Lower lobe of right lung (tissue), 2 donors: ENCODE measurements around the gene VENTX. TPM values are rescaled to one million over a fixed set of nuclear protein-coding genes. Genes with fewer than 3 reads are reported as not detected.
A peak's percentile ranks its signal among the peaks of the same experiment; 100 is the strongest.

Experiments used
- ATAC-seq, 2 donors: fragments of 200-7000 bp; cut with Tn5 transposase; one replicate each; pipeline ENCODE4 v1.9.1; 2020 to 2022; ENCODE audit warnings: mild to moderate bottlenecking in 2 of 2, moderate library complexity in 2 of 2
- DNase-seq: peaks from one replicate; pipeline ENCODE4 v3.0.0-alpha.2; 2020
- H3K27ac ChIP-seq: fragments of 200-600 bp; one replicate; pipeline ENCODE4 v1.8.0; 2022
- H3K27me3 ChIP-seq: fragments of 200-600 bp; one replicate; pipeline ENCODE4 v1.8.0; 2022; ENCODE audit warnings: low read depth
- H3K36me3 ChIP-seq: fragments of 200-600 bp; one replicate; pipeline ENCODE4 v1.8.0; 2022; ENCODE audit warnings: mild to moderate bottlenecking
- H3K4me1 ChIP-seq: fragments of 200-600 bp; one replicate; pipeline ENCODE4 v1.8.0; 2022
- H3K4me3 ChIP-seq: fragments of 200-600 bp; one replicate; pipeline ENCODE4 v1.8.0; 2022; ENCODE audit warnings: mild to moderate bottlenecking
- H3K9me3 ChIP-seq: fragments of 200-600 bp; one replicate; pipeline ENCODE4 v1.8.0; 2022
- CTCF ChIP-seq: fragments of 200-600 bp; IDR thresholded peaks from one replicate; pipeline ENCODE4 v1.8.0; 2022; ENCODE audit warnings: antibody characterized with exemption, mild to moderate bottlenecking
- intact Hi-C: fragments of 100-400 bp; cut with DNase I; formaldehyde crosslinking; loops from one replicate; pipeline ENCODE4 v1.11.0; 2022
- total RNA-seq: library from RNA; stranded (reverse); fragmentation: NEBNext Ultra II Directional; extraction: Animal tissue kit (Norgen Biotek cat#: 25700); gene quantifications from one replicate; pipeline ENCODE4 v1.2.1, GENCODE V29; 2021
- donor health status: DM: no; HTN: yes; CAD: no; lungs with severe emphysema.

Gene VENTX
- total RNA-seq, 1 donor from 2014 or later: 4.5 TPM

GRCh38 chr10:133272301-133272963 is 34.8 kb downstream of the VENTX start:
- Histone ChIP-seq H3K4me3 (no peak overlapping the region), H3K4me1 (peaks cover 29% of the 10 kb centered on the region), H3K9me3 (no peaks in the 10 kb centered on the region), H3K36me3 (peaks cover 29% of the 10 kb centered on the region), H3K27me3 (peaks cover 18% of the 10 kb centered on the region), H3K27ac (no peak overlapping the region)
- no peak for TF ChIP-seq CTCF
- ATAC-seq: no peak
- intact Hi-C loops: no loop called here
- no peak for DNase-seq

- H3K27ac ChIP-seq: no peak overlapping the region
- no peak for ATAC-seq
- H3K27me3 ChIP-seq: peaks cover 18% of the 10 kb centered on the region
- no peak for DNase-seq
- peaks cover 29% of the 10 kb centered on the region for H3K36me3 ChIP-seq
- H3K4me1 ChIP-seq: peaks cover 35% of the 10 kb centered on the region
- no peak for TF ChIP-seq CTCF
- H3K4me3 ChIP-seq: no peak overlapping the region
- intact Hi-C loops: no loop called here
- H3K9me3 ChIP-seq: no peaks in the 10 kb centered on the region
Measured at GRCh38 chr10:133272964-133273420, 35.3 kb downstream of the VENTX start.

- no peak overlapping the region for H3K4me3 ChIP-seq
- peaks cover 29% of the 10 kb centered on the region for H3K36me3 ChIP-seq
- DNase-seq (no peak), ATAC-seq (no peak)
- peaks cover 18% of the 10 kb centered on the region for H3K27me3 ChIP-seq
- peaks cover 41% of the 10 kb centered on the region for H3K4me1 ChIP-seq
- H3K27ac ChIP-seq: no peak overlapping the region
- H3K9me3 ChIP-seq: no peaks in the 10 kb centered on the region
- no peak for TF ChIP-seq CTCF
- intact Hi-C loops: no loop called here
Measured at GRCh38 chr10:133273534-133274143, 36.0 kb downstream of the VENTX start.

GRCh38 chr10:133274751-133275683 is 37.4 kb downstream of the VENTX start:
- peaks cover 28% of the 10 kb centered on the region for H3K36me3 ChIP-seq
- H3K27me3 ChIP-seq: peaks cover 18% of the 10 kb centered on the region
- no peaks in the 10 kb centered on the region for H3K9me3 ChIP-seq
- peaks cover 46% of the 10 kb centered on the region for H3K4me1 ChIP-seq
- peak overlapping the region; percentile 81 for H3K27ac ChIP-seq
- peak overlapping the region; percentile 50 for H3K4me3 ChIP-seq
- ATAC-seq: peak; percentile 9 to 30
- TF ChIP-seq CTCF: no peak
- peak; percentile 67 for DNase-seq
- intact Hi-C loops: no loop called here

- ATAC-seq: peak; percentile 3 to 5
- no peak for TF ChIP-seq CTCF
- H3K4me1 ChIP-seq: peaks cover 46% of the 10 kb centered on the region
Measured at GRCh38 chr10:133275684-133276092, 38.0 kb downstream of the VENTX start.

More at GRCh38 chr10:133275684-133276092, 38.0 kb downstream of the VENTX start:
- Histone ChIP-seq H3K9me3 (no peaks in the 10 kb centered on the region), H3K27me3 (peaks cover 18% of the 10 kb centered on the region), H3K36me3 (peaks cover 27% of the 10 kb centered on the region), H3K27ac (peak overlapping the region; percentile 81), H3K4me3 (peak overlapping the region; percentile 50)
- intact Hi-C loops: no loop called here
- no peak for DNase-seq
